GM19351 (cell line): Measurements from ENCODE around the gene GPR17.

Experiments used
- ATAC-seq: cut with Tn5 transposase; IDR thresholded peaks from one replicate; pipeline ENCODE4 v1.9.1; 2021; ENCODE audit warnings: mild to moderate bottlenecking, moderate library complexity; ENCODE audit not compliant: unreplicated experiment

GPR17 gene

GRCh38 chr2:127628767-127629614, 17.0 kb upstream of the GPR17 start:
- no peak for ATAC-seq

- no peak for ATAC-seq
Measured at GRCh38 chr2:127629637-127630036, 16.3 kb upstream of the GPR17 start.

- ATAC-seq, result no peak
Measured at GRCh38 chr2:127630096-127630863, 15.7 kb upstream of the GPR17 start.

- no peak for ATAC-seq
Measured at GRCh38 chr2:127630864-127631540, 15.0 kb upstream of the GPR17 start.

GRCh38 chr2:127631541-127631996, 14.4 kb upstream of the GPR17 start:
- ATAC-seq, result no peak

- no peak for ATAC-seq
Measured at GRCh38 chr2:127631997-127632581, 13.9 kb upstream of the GPR17 start.

GRCh38 chr2:127632592-127633489, 13.1 kb upstream of the GPR17 start:
- ATAC-seq, result peak; percentile 66

- no peak for ATAC-seq
Measured at GRCh38 chr2:127633556-127634065, 12.3 kb upstream of the GPR17 start.

GRCh38 chr2:127634066-127634617, 11.8 kb upstream of the GPR17 start:
- no peak for ATAC-seq

GRCh38 chr2:127634626-127635379, 11.2 kb upstream of the GPR17 start:
- ATAC-seq, result no peak

GRCh38 chr2:127635380-127636237, 10.3 kb upstream of the GPR17 start:
- ATAC-seq, result no peak

- no peak for ATAC-seq
Measured at GRCh38 chr2:127636248-127637235, 9.4 kb upstream of the GPR17 start.

- ATAC-seq, result no peak
Measured at GRCh38 chr2:127637236-127637630, 8.7 kb upstream of the GPR17 start.

- ATAC-seq, result no peak
Measured at GRCh38 chr2:127637725-127638252, 8.2 kb upstream of the GPR17 start.

GRCh38 chr2:127638361-127639110, 7.4 kb upstream of the GPR17 start:
- no peak for ATAC-seq

GRCh38 chr2:127639111-127639474, 6.9 kb upstream of the GPR17 start:
- no peak for ATAC-seq
